Right lobe of liver (tissue), 6 donors: ENCODE data around the gene ERGIC1. TPM values are rescaled to one million over a fixed set of nuclear protein-coding genes. Genes with fewer than 3 reads are reported as not detected.

ENCODE experiments used
- ATAC-seq, 4 donors: fragments of 200-7000 bp; cut with Tn5 transposase; one replicate each; pipeline ENCODE4 v1.9.1; 2020; ENCODE audit warnings: mild to moderate bottlenecking in 4 of 4, moderate library complexity in 4 of 4
- DNase-seq, 3 donors: peaks; one replicate each; pipeline ENCODE4 v3.0.0-alpha.2; 2020
- H3K27ac ChIP-seq, 3 donors: fragments of 200-600 bp; one replicate each; pipeline ENCODE4 v1.8.0; 2022
- H3K27me3 ChIP-seq, 2 donors: fragments of 200-600 bp; one replicate each; pipeline ENCODE4 v1.8.0; 2022
- H3K36me3 ChIP-seq, 4 donors: fragments of 200-600 bp; sonication (generic) in 1 of 4; one replicate each; pipeline versions ENCODE4 v1.5.1 to v1.8.0; 2017 to 2022; ENCODE audit warnings: control low read depth in 1 of 4
- H3K4me1 ChIP-seq, 4 donors: fragments of 200-600 bp; sonication (generic) in 1 of 4; one replicate each; pipeline versions ENCODE4 v1.5.1 to v1.8.0; 2017 to 2022; ENCODE audit warnings: control low read depth in 1 of 4
- H3K4me3 ChIP-seq, 3 donors: fragments of 200-600 bp; one replicate each; pipeline ENCODE4 v1.8.0; 2022
- H3K9me3 ChIP-seq, 4 donors: fragments of 200-600 bp; sonication (generic) in 1 of 4; one replicate each; pipeline versions ENCODE4 v1.5.1 to v1.8.0; 2017 to 2022; ENCODE audit warnings: control low read depth in 1 of 4
- POLR2A ChIP-seq: fragments of 450-650 bp; IDR thresholded peaks from one replicate; pipeline ENCODE4 v1.6.1; 2017; ENCODE audit warnings: antibody characterized with exemption, mild to moderate bottlenecking
- WGBS: methylation state at CpG from one replicate; pipeline ENCODE4 v1.1.6; 2018; ENCODE audit warnings: low coverage, low lambda C conversion rate; ENCODE audit not compliant: insufficient coverage; ENCODE audit errors: missing lambda C conversion rate; 5-methylcytosine and 5-hydroxymethylcytosine counted together
- intact Hi-C, 2 donors: fragments of 100-400 bp; cut with DNase I; formaldehyde crosslinking; loops; one replicate each; pipeline versions ENCODE4 v1.11.2 to v1.14.1; 2022
- total RNA-seq, 6 experiments: library from RNA; depleted of rRNA in 2 of 6; stranded (reverse); fragments of >200 nt in 2 of 6; fragmentation: NEBNext Ultra II Directional in 3 of 6; extraction: Animal tissue kit (Norgen Biotek cat#: 25700) in 3 of 6; gene quantifications; one replicate each; pipeline versions ENCODE4 v1.1.0 to v1.2.4, GENCODE V29; 2016 to 2023
- TF ChIP-seq, protein P1 (sequence below), 4 donors: fragments of 200-600 bp in 3 of 4; fragments of 450-650 bp in 1 of 4; IDR thresholded peaks; one replicate each; pipeline versions ENCODE4 v1.5.1 to v1.8.0; 2016 to 2022; ENCODE audit warnings: antibody characterized with exemption in 4 of 4, mild to moderate bottlenecking in 2 of 4
- donor health status: DM: no; HTN: yes; CAD: no.
- donor health status: DM: no; HTN: no; CAD: no.
- donor health status: DM: no; HTN: no; CAD: no.
- donor health status: DM: no; HTN: yes; CAD: no.
- donor health status: DM: no; HTN: yes; CAD: no.

The ERGIC1 gene
- total RNA-seq, 6 experiments from 2014 or later, result 103 to 264 (median 154) TPM

- intact Hi-C loops, result loop anchor here in 1 of 2 donors (10.0 kb wide), 1 partner anchor 46 kb away; the partner anchor contains the start of gene ERGIC1
- Histone ChIP-seq H3K9me3 (no peaks in the 10 kb centered on the region), H3K27me3 (no peaks in the 10 kb centered on the region), H3K4me3 (peak overlapping the region in 1 of 3 donors; percentile 36), H3K4me1 (peaks cover 0 to 46% (median 6%) of the 10 kb centered on the region in 4 donors), H3K36me3 (no peaks in the 10 kb centered on the region), H3K27ac (peak overlapping the region; percentile 81 to 96 (median 92))
- TF ChIP-seq, protein P1, sequence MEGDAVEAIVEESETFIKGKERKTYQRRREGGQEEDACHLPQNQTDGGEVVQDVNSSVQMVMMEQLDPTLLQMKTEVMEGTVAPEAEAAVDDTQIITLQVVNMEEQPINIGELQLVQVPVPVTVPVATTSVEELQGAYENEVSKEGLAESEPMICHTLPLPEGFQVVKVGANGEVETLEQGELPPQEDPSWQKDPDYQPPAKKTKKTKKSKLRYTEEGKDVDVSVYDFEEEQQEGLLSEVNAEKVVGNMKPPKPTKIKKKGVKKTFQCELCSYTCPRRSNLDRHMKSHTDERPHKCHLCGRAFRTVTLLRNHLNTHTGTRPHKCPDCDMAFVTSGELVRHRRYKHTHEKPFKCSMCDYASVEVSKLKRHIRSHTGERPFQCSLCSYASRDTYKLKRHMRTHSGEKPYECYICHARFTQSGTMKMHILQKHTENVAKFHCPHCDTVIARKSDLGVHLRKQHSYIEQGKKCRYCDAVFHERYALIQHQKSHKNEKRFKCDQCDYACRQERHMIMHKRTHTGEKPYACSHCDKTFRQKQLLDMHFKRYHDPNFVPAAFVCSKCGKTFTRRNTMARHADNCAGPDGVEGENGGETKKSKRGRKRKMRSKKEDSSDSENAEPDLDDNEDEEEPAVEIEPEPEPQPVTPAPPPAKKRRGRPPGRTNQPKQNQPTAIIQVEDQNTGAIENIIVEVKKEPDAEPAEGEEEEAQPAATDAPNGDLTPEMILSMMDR (IDR thresholded peaks at IDR 0.05), result no peak
- peak; percentile 35 for TF ChIP-seq POLR2A
- 11% methylated on average over 15 of the region's 21 CpGs for WGBS
- peak; percentile 83 to 94 (median 92) for DNase-seq
- ATAC-seq, result peak; percentile 82 to 94 (median 86)
These were observed 45.0 kb upstream of the ERGIC1 start for GRCh38 chr5:172788771-172789686.

DNA sequence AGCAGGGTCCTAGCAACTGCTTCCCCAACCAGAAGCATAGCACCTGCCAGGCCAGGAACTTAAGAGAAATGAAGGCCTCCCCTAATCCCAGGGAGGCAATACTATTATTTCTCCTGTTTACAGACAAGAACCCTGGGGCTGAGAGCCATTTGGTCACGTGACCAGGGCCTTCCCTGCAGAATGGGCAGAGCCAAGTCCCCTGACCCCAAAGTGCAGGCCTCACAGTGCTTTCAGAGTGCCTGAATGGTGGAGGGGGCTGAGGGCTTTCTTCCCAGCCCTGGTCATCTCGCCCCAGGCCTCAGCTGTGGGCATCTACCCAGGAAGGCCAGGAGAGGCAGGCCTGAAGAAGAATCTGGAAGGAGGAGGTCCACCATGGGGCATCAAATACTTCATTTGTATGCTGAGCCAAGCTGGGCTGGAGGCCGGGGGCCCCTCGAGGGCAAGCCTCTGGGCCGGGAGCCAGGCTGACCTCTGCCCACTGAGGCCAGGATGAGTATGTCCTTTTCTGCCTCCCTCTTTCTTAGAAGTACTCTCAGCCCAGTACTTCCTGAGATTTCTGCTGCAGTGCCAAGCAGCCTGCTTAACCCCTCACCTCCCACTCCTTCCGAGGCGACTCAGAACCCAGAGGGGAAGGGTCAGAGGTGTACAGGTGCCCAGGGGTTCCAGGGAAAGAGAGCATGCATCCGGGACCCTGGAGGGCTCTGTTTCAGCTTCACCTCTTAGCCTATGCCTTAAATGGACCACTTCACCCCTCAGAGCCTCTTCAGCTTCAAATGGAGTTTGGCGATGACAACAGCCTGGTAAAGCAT, 44.2 kb upstream of the ERGIC1 start:
- H3K4me1 ChIP-seq, result peaks cover 0 to 53% (median 6%) of the 10 kb centered on the region in 4 donors
- TF ChIP-seq, protein P1 (IDR thresholded peaks at IDR 0.05), result no peak
- no peak for TF ChIP-seq POLR2A
- H3K36me3 ChIP-seq, result no peaks in the 10 kb centered on the region
- intact Hi-C loops, result loop anchor here in 1 of 2 donors (10.0 kb wide), 1 partner anchor 45 kb away; the partner anchor contains the start of gene ERGIC1
- no peaks in the 10 kb centered on the region for H3K9me3 ChIP-seq
- ATAC-seq, result peak in 3 of 4 donors; percentile 2 to 3 (median 2)
- H3K4me3 ChIP-seq, result no peak overlapping the region
- WGBS, result 67% methylated on average over 6 of the region's 9 CpGs
- DNase-seq, result peak in 1 of 3 donors; percentile 72
- no peaks in the 10 kb centered on the region for H3K27me3 ChIP-seq
- peak overlapping the region; percentile 81 to 96 (median 92) for H3K27ac ChIP-seq

DNA sequence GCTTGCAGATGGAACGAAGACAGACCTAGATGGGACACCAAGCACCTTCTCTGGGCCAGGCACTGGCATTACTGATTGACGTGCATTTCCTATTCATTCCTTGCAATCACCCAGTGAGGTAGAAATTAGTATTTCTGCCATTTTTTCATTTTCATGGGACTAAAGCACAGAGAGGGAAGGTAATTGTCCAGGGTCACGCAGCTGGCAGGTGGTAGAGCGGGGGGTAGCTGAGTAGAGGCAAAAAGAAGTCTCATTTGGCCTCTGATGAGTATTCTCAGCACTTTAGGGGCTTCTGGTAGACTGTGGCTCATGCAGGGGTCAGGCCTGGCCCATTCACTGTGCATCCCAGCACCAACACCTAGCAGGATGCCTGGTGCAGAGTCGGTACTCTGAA, 43.6 kb upstream of the ERGIC1 start:
- H3K36me3 ChIP-seq, result no peaks in the 10 kb centered on the region
- no peaks in the 10 kb centered on the region for H3K27me3 ChIP-seq
- no peak for ATAC-seq
- H3K4me3 ChIP-seq, result no peak overlapping the region
- H3K27ac ChIP-seq, result peak overlapping the region in 1 of 3 donors; percentile 96
- peaks cover 0 to 49% (median 6%) of the 10 kb centered on the region in 4 donors for H3K4me1 ChIP-seq
- WGBS, result 70% methylated on average over 3 of the region's 5 CpGs
- intact Hi-C loops, result no loop called here
- TF ChIP-seq POLR2A, result no peak
- TF ChIP-seq, protein P1 (IDR thresholded peaks at IDR 0.05), result no peak
- DNase-seq, result peak in 1 of 3 donors; percentile 20
- H3K9me3 ChIP-seq, result no peaks in the 10 kb centered on the region

DNA sequence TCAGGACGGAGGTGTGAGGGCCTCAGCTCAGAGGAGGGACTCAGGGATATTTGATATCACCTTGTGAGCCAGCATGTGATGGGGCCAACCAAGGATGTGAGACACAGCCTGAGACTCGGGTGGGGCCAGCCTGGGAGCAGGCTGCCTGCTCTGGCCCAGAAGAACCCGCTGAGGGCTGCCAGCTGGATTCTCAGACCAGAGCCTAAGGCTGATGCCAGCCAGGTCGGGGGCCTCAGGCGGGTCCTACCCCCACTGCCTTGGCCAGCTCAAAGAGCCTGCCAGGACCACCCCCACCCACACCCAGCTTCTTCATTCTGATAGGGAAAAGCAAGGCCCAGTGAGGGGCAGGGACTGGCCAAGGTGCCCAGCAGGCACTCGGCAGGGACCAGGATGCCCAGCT, 42.8 kb upstream of the ERGIC1 start:
- intact Hi-C loops, result no loop called here
- Histone ChIP-seq H3K9me3 (no peaks in the 10 kb centered on the region), H3K27me3 (no peaks in the 10 kb centered on the region), H3K4me3 (no peak overlapping the region), H3K4me1 (peaks cover 0 to 41% (median 6%) of the 10 kb centered on the region in 4 donors), H3K27ac (no peak overlapping the region), H3K36me3 (no peaks in the 10 kb centered on the region)
- no peak for ATAC-seq
- DNase-seq, result peak in 2 of 3 donors; percentile 47 to 52
- WGBS, result no CpG with 5 or more reads among the region's 6 CpGs
- TF ChIP-seq, protein P1 (IDR thresholded peaks at IDR 0.05), result no peak
- TF ChIP-seq POLR2A, result no peak
